Measurements from ENCODE around the gene PDCD10.
A peak's percentile ranks its signal among the peaks of the same experiment; 100 is the strongest.

Gene PDCD10

DNA sequence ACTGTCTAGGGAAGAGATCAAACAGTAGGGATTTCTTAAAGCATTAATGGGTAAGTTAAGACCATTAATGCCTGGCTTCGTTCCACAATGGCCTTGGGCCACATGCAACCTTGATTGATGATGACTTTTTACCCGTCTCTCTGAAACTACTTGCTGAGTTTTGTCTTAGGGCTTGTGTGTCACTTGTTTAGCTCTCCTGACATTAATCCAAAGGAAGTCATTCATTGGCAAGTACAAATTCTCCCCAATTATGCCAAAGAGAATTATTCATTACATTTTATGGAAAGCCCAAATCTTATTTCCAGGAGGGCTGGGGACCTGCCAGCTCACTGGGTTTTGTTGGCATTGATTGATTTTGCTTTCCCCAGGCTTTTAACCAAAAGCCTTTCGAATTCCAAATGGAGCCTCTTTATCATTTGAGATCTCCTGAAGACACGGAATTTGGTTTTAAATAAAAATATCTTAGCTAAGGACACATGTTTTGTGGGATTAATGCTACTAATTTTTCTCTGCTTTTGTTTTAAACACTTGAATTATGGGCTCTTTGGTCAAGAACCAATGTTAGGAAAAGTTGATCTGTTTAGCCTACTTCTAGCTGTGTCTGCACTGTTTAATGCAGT is 41.5 kb upstream of the PDCD10 start:
- no peak overlapping the region for H4K8ac ChIP-seq (ENCODE audit: low read length)
- H2BK5ac ChIP-seq (ENCODE audit: low read depth, low read length, poor library complexity, severe bottlenecking) = no peak overlapping the region
- no peaks in the 10 kb centered on the region for H3K36me3 ChIP-seq (ENCODE audit: control insufficient read depth in 1 of 2, insufficient read depth in 2 of 2, low read depth in 1 of 2, low read length in 2 of 2)
- no peak overlapping the region for H4K91ac ChIP-seq (ENCODE audit: low read length)
- H3K4me3 ChIP-seq (ENCODE audit: insufficient read depth in 1 of 2, low read depth in 1 of 2, low read length in 2 of 2) = no peak overlapping the region
- peak overlapping the region; percentile 22 for H3K4me2 ChIP-seq (ENCODE audit: low read length, poor library complexity, severe bottlenecking)
- no peak overlapping the region for H2AK5ac ChIP-seq (ENCODE audit: low read length, severe bottlenecking)
- H2BK12ac ChIP-seq (ENCODE audit: low read length in 2 of 2) = no peak overlapping the region
- H3K14ac ChIP-seq (ENCODE audit: low read length in 2 of 2) = no peak overlapping the region
- no peak overlapping the region for H2AFZ ChIP-seq (ENCODE audit: low read depth, low read length)
- no peaks in the 10 kb centered on the region for H3K79me1 ChIP-seq (replicated peaks; ENCODE audit: low read length, poor library complexity, severe bottlenecking)
- WGBS = 89% methylated on average over 2 of the region's 4 CpGs
- H3K27ac ChIP-seq (ENCODE audit: low read length, poor library complexity, severe bottlenecking) = no peak overlapping the region
- H3K27me3 ChIP-seq (ENCODE audit: control insufficient read depth in 1 of 2, insufficient read depth in 1 of 2, low read length in 2 of 2) = no peaks in the 10 kb centered on the region
- peaks cover 12% of the 10 kb centered on the region for H3K9me3 ChIP-seq (ENCODE audit: control insufficient read depth, low read length)
- no peak overlapping the region for H2BK15ac ChIP-seq (ENCODE audit: low read depth, poor library complexity, severe bottlenecking)
- no peak overlapping the region for H3K23ac ChIP-seq (ENCODE audit: low read length in 2 of 2)
- no peak overlapping the region for H3K4ac ChIP-seq (ENCODE audit: low read depth in 1 of 2, low read length in 2 of 2)
- H3K9ac ChIP-seq (ENCODE audit: low read length) = no peak overlapping the region
- no peak overlapping the region for H3K18ac ChIP-seq (ENCODE audit: low read depth in 1 of 2, low read length in 2 of 2)
- H3K4me1 ChIP-seq (ENCODE audit: control insufficient read depth, insufficient read depth, low read depth, low read length) = no peaks in the 10 kb centered on the region
- no peak for DNase-seq
- H2BK120ac ChIP-seq (ENCODE audit: low read depth, low read length) = no peak overlapping the region

DNA sequence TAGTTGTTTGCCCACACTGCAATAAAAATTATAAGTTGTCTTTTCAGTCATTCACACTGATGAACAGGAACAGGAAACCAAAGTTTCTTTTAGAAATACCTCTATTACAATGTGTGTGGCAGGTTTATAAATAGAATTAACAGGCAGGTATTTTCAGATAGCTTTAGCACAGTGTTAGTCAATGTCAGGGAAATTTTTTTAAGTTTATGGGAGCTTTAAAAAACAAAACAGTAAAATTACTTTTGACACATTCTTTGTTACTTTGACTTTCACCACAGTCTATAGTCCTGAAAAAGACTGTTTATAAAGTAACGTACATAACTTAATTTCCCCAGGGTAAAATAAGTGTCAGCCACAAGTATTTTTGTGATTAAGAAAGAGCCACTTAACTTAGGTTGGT is 38.9 kb upstream of the PDCD10 start:
- H4K91ac ChIP-seq (ENCODE audit: low read length) = no peak overlapping the region
- no peak overlapping the region for H2BK120ac ChIP-seq (ENCODE audit: low read depth, low read length)
- no peak overlapping the region for H3K4me3 ChIP-seq (ENCODE audit: insufficient read depth in 1 of 2, low read depth in 1 of 2, low read length in 2 of 2)
- H3K18ac ChIP-seq (ENCODE audit: low read depth in 1 of 2, low read length in 2 of 2) = no peak overlapping the region
- no peak for DNase-seq
- peaks cover 12% of the 10 kb centered on the region for H3K9me3 ChIP-seq (ENCODE audit: control insufficient read depth, low read length)
- H2AFZ ChIP-seq (ENCODE audit: low read depth, low read length) = no peak overlapping the region
- H3K14ac ChIP-seq (ENCODE audit: low read length in 2 of 2) = no peak overlapping the region
- no peak overlapping the region for H3K9ac ChIP-seq (ENCODE audit: low read length)
- H3K27me3 ChIP-seq (ENCODE audit: control insufficient read depth in 1 of 2, insufficient read depth in 1 of 2, low read length in 2 of 2) = no peaks in the 10 kb centered on the region
- H2BK12ac ChIP-seq (ENCODE audit: low read length in 2 of 2) = no peak overlapping the region
- no peaks in the 10 kb centered on the region for H3K4me1 ChIP-seq (ENCODE audit: control insufficient read depth, insufficient read depth, low read depth, low read length)
- H3K27ac ChIP-seq (ENCODE audit: low read length, poor library complexity, severe bottlenecking) = no peak overlapping the region
- WGBS = no CpG with 5 or more reads among the region's 1 CpG
- H3K4ac ChIP-seq (ENCODE audit: low read depth in 1 of 2, low read length in 2 of 2) = no peak overlapping the region
- no peak overlapping the region for H2BK15ac ChIP-seq (ENCODE audit: low read depth, poor library complexity, severe bottlenecking)
- no peak overlapping the region for H2AK5ac ChIP-seq (ENCODE audit: low read length, severe bottlenecking)
- no peaks in the 10 kb centered on the region for H3K79me1 ChIP-seq (replicated peaks; ENCODE audit: low read length, poor library complexity, severe bottlenecking)
- no peak overlapping the region for H2BK5ac ChIP-seq (ENCODE audit: low read depth, low read length, poor library complexity, severe bottlenecking)
- H3K23ac ChIP-seq (ENCODE audit: low read length in 2 of 2) = no peak overlapping the region
- H3K4me2 ChIP-seq (ENCODE audit: low read length, poor library complexity, severe bottlenecking) = no peak overlapping the region
- no peak overlapping the region for H4K8ac ChIP-seq (ENCODE audit: low read length)
- no peaks in the 10 kb centered on the region for H3K36me3 ChIP-seq (ENCODE audit: control insufficient read depth in 1 of 2, insufficient read depth in 2 of 2, low read depth in 1 of 2, low read length in 2 of 2)

DNA sequence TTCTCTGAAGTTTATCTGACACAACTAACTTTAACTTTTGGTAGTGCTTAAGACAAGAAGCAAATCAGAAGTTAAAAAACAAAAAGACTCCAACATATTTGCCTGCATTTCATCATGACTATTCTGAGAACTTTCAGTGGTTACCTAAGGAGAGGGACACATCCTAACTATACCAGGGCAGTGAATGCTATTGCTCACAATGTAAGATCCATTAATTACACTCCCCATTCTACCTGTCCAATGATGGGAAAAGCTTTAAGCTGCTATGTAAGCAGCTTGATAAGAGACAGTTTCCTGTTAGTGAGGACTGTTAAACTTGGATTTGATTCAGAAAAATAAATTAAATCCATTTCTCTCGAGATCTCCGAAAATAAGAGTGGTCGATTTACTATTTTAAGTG is 38.3 kb upstream of the PDCD10 start:
- no peak overlapping the region for H3K4me3 ChIP-seq (ENCODE audit: insufficient read depth in 1 of 2, low read depth in 1 of 2, low read length in 2 of 2)
- no peak overlapping the region for H3K14ac ChIP-seq (ENCODE audit: low read length in 2 of 2)
- no peak overlapping the region for H2BK12ac ChIP-seq (ENCODE audit: low read length in 2 of 2)
- H3K79me1 ChIP-seq (replicated peaks; ENCODE audit: low read length, poor library complexity, severe bottlenecking) = no peaks in the 10 kb centered on the region
- H2AFZ ChIP-seq (ENCODE audit: low read depth, low read length) = no peak overlapping the region
- H4K91ac ChIP-seq (ENCODE audit: low read length) = no peak overlapping the region
- no peak overlapping the region for H2BK120ac ChIP-seq (ENCODE audit: low read depth, low read length)
- no peak overlapping the region for H2BK15ac ChIP-seq (ENCODE audit: low read depth, poor library complexity, severe bottlenecking)
- no peak overlapping the region for H3K23ac ChIP-seq (ENCODE audit: low read length in 2 of 2)
- no peak overlapping the region for H2AK5ac ChIP-seq (ENCODE audit: low read length, severe bottlenecking)
- H3K27me3 ChIP-seq (ENCODE audit: control insufficient read depth in 1 of 2, insufficient read depth in 1 of 2, low read length in 2 of 2) = no peaks in the 10 kb centered on the region
- no peak overlapping the region for H3K4me2 ChIP-seq (ENCODE audit: low read length, poor library complexity, severe bottlenecking)
- H3K4ac ChIP-seq (ENCODE audit: low read depth in 1 of 2, low read length in 2 of 2) = no peak overlapping the region
- H3K36me3 ChIP-seq (ENCODE audit: control insufficient read depth in 1 of 2, insufficient read depth in 2 of 2, low read depth in 1 of 2, low read length in 2 of 2) = no peaks in the 10 kb centered on the region
- no peak overlapping the region for H3K27ac ChIP-seq (ENCODE audit: low read length, poor library complexity, severe bottlenecking)
- H3K9ac ChIP-seq (ENCODE audit: low read length) = no peak overlapping the region
- H4K8ac ChIP-seq (ENCODE audit: low read length) = no peak overlapping the region
- no peak overlapping the region for H2BK5ac ChIP-seq (ENCODE audit: low read depth, low read length, poor library complexity, severe bottlenecking)
- peaks cover 7% of the 10 kb centered on the region for H3K9me3 ChIP-seq (ENCODE audit: control insufficient read depth, low read length)
- DNase-seq = no peak
- 87% methylated on average over 3 of the region's 3 CpGs for WGBS
- no peak overlapping the region for H3K18ac ChIP-seq (ENCODE audit: low read depth in 1 of 2, low read length in 2 of 2)
- no peaks in the 10 kb centered on the region for H3K4me1 ChIP-seq (ENCODE audit: control insufficient read depth, insufficient read depth, low read depth, low read length)

DNA sequence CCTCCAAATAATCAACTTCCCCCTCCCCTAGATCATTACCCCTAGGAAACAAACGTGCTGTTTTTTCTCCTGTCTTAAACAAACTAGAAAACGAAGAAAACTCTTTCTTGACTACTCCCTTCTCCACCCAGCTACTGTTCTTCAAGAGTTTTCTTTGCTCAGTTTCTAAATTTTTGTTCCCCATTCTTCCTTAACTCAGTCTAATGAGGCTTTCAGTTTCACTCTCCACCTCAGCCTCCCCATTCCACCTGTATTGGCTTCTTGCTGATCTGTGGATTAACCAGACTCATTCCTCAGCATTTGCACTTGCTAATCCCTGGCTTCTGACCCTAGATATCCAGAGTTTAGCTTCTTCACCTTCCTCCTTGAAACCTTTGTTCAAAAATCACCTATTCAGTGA is 27.6 kb upstream of the PDCD10 start:
- Histone ChIP-seq H3K9me3 (ENCODE audit: control insufficient read depth, low read length) (peaks cover 6% of the 10 kb centered on the region), H3K36me3 (ENCODE audit: control insufficient read depth in 1 of 2, insufficient read depth in 2 of 2, low read depth in 1 of 2, low read length in 2 of 2) (no peaks in the 10 kb centered on the region), H2BK12ac (ENCODE audit: low read length in 2 of 2) (no peak overlapping the region), H2BK5ac (ENCODE audit: low read depth, low read length, poor library complexity, severe bottlenecking) (no peak overlapping the region), H4K8ac (ENCODE audit: low read length) (no peak overlapping the region), H3K4me2 (ENCODE audit: low read length, poor library complexity, severe bottlenecking) (no peak overlapping the region), H3K18ac (ENCODE audit: low read depth in 1 of 2, low read length in 2 of 2) (no peak overlapping the region), H2BK15ac (ENCODE audit: low read depth, poor library complexity, severe bottlenecking) (no peak overlapping the region), H3K23ac (ENCODE audit: low read length in 2 of 2) (no peak overlapping the region), H3K4me3 (ENCODE audit: insufficient read depth in 1 of 2, low read depth in 1 of 2, low read length in 2 of 2) (no peak overlapping the region), H3K14ac (ENCODE audit: low read length in 2 of 2) (no peak overlapping the region), H3K27me3 (ENCODE audit: control insufficient read depth in 1 of 2, insufficient read depth in 1 of 2, low read length in 2 of 2) (no peaks in the 10 kb centered on the region), H3K9ac (ENCODE audit: low read length) (no peak overlapping the region), H2AFZ (ENCODE audit: low read depth, low read length) (no peak overlapping the region), H3K4ac (ENCODE audit: low read depth in 1 of 2, low read length in 2 of 2) (no peak overlapping the region), H2AK5ac (ENCODE audit: low read length, severe bottlenecking) (no peak overlapping the region), H3K79me1 (replicated peaks; ENCODE audit: low read length, poor library complexity, severe bottlenecking) (no peaks in the 10 kb centered on the region), H4K91ac (ENCODE audit: low read length) (no peak overlapping the region), H3K27ac (ENCODE audit: low read length, poor library complexity, severe bottlenecking) (no peak overlapping the region), H2BK120ac (ENCODE audit: low read depth, low read length) (no peak overlapping the region), H3K4me1 (ENCODE audit: control insufficient read depth, insufficient read depth, low read depth, low read length) (no peaks in the 10 kb centered on the region)
- 42% methylated on average over 2 of the region's 2 CpGs for WGBS
- DNase-seq = no peak
